Vagina (tissue), 2 donors: ENCODE measurements around the gene KRTAP4-16. TPM values are rescaled to one million over a fixed set of nuclear protein-coding genes. Genes with fewer than 3 reads are reported as not detected.

Experiments
- DNase-seq, 2 donors: peaks; one replicate each; pipeline ENCODE4 v3.0.0-alpha.2; 2017; ENCODE audit errors: extremely low spot score in 2 of 2
- H3K27ac ChIP-seq: fragments of 200-600 bp; sonication (generic); one replicate; pipeline ENCODE4 v1.5.1; 2019
- H3K27me3 ChIP-seq: fragments of 200-600 bp; sonication (generic); one replicate; pipeline ENCODE4 v1.5.1; 2019
- H3K36me3 ChIP-seq, 2 donors: fragments of 200-600 bp; sonication (generic); one replicate each; pipeline ENCODE4 v1.5.1; 2017 to 2019
- H3K4me1 ChIP-seq: fragments of 200-600 bp; sonication (generic); one replicate; pipeline ENCODE4 v1.5.1; 2019
- H3K4me3 ChIP-seq, 2 donors: fragments of 200-600 bp; sonication (generic); 1 replicate in 1 of 2; 2 replicates in 1 of 2; pipeline ENCODE4 v1.5.1; 2016 to 2019
- H3K9me3 ChIP-seq: fragments of 200-600 bp; sonication (generic); one replicate; pipeline ENCODE4 v1.5.1; 2019
- CTCF ChIP-seq, 3 experiments: fragments of 450-650 bp in 2 of 3; fragments of 200-600 bp in 1 of 3; sonication (generic) in 1 of 3; IDR thresholded peaks; one replicate each; pipeline ENCODE4 v1.5.1; 2017 to 2019; ENCODE audit warnings: antibody characterized with exemption in 3 of 3, mild to moderate bottlenecking in 2 of 3, moderate library complexity in 2 of 3
- POLR2A ChIP-seq, 2 donors: fragments of 450-650 bp; IDR thresholded peaks; one replicate each; pipeline ENCODE4 v1.6.1; 2017; ENCODE audit warnings: antibody characterized with exemption in 2 of 2, mild to moderate bottlenecking in 2 of 2, moderate library complexity in 2 of 2
- POLR2AphosphoS5 ChIP-seq, 2 donors: sonication (generic); formaldehyde crosslinking; IDR thresholded peaks; one replicate each; pipeline ENCODE4 v1.9.0; 2017; ENCODE audit warnings: antibody characterized with exemption in 2 of 2, mild to moderate bottlenecking in 2 of 2, low read depth in 1 of 2; ENCODE audit not compliant: insufficient read depth in 1 of 2
- intact Hi-C: fragments of 100-400 bp; cut with DNase I; formaldehyde crosslinking; loops from one replicate; pipeline ENCODE4 v1.15.1; 2023
- total RNA-seq: library from RNA; depleted of rRNA; stranded (reverse); fragments of >200 nt; gene quantifications from one replicate; pipeline ENCODE4 v1.2.3, GENCODE V29; 2016

The KRTAP4-16 gene
- total RNA-seq, 1 donor from 2014 or later = not detected

GRCh38 chr17:41054025-41054424, 48.0 kb downstream of the KRTAP4-16 start:
- Histone ChIP-seq H3K36me3 (no peaks in the 10 kb centered on the region), H3K4me1 (no peaks in the 10 kb centered on the region), H3K27ac (no peak overlapping the region), H3K9me3 (no peaks in the 10 kb centered on the region), H3K27me3 (no peaks in the 10 kb centered on the region), H3K4me3 (no peak overlapping the region)
- intact Hi-C loops = no loop called here
- TF ChIP-seq POLR2AphosphoS5 (IDR thresholded peaks at IDR 0.05; ENCODE audit: insufficient read depth in 1 of 2, low read depth in 1 of 2) (no peak), POLR2A (IDR thresholded peaks at IDR 0.05) (no peak), CTCF (IDR thresholded peaks at IDR 0.05) (no peak)
- no peak for DNase-seq

GRCh38 chr17:41052566-41052965, 49.4 kb downstream of the KRTAP4-16 start:
- H3K4me3 ChIP-seq = no peak overlapping the region
- no peaks in the 10 kb centered on the region for H3K27me3 ChIP-seq
- TF ChIP-seq CTCF (IDR thresholded peaks at IDR 0.05) (no peak), POLR2A (IDR thresholded peaks at IDR 0.05) (no peak), POLR2AphosphoS5 (IDR thresholded peaks at IDR 0.05; ENCODE audit: insufficient read depth in 1 of 2, low read depth in 1 of 2) (no peak)
- no peaks in the 10 kb centered on the region for H3K36me3 ChIP-seq
- intact Hi-C loops = no loop called here
- H3K4me1 ChIP-seq = no peaks in the 10 kb centered on the region
- DNase-seq = no peak
- H3K9me3 ChIP-seq = no peaks in the 10 kb centered on the region
- H3K27ac ChIP-seq = no peak overlapping the region

Other genes with a start within 250 kb of the KRTAP4-16 start
- gene KRT12, start 235.0 kb downstream of the KRTAP4-16 start, total RNA-seq = not detected
- not detected for gene KRT20, start 217.0 kb downstream of the KRTAP4-16 start, total RNA-seq
- gene KRT23, start 164.6 kb downstream of the KRTAP4-16 start, total RNA-seq = 0.98 TPM
- not detected for gene KRT39, start 135.3 kb downstream of the KRTAP4-16 start, total RNA-seq
- not detected for gene KRT40, start 117.9 kb downstream of the KRTAP4-16 start, total RNA-seq
- gene KRTAP3-3, start 108.0 kb downstream of the KRTAP4-16 start, total RNA-seq = not detected
- gene KRTAP3-2, start 102.3 kb downstream of the KRTAP4-16 start, total RNA-seq = not detected
- not detected for gene KRTAP3-1, start 93.1 kb downstream of the KRTAP4-16 start, total RNA-seq
- gene KRTAP1-5, start 75.0 kb downstream of the KRTAP4-16 start, total RNA-seq = not detected
- gene KRTAP1-4, start 72.0 kb downstream of the KRTAP4-16 start, total RNA-seq = not detected
- gene KRTAP1-3, start 67.3 kb downstream of the KRTAP4-16 start, total RNA-seq = not detected
- gene KRTAP1-1, start 60.8 kb downstream of the KRTAP4-16 start, total RNA-seq = not detected
- gene KRTAP2-1, start 54.9 kb downstream of the KRTAP4-16 start, total RNA-seq = not detected
- gene KRTAP2-2, start 47.0 kb downstream of the KRTAP4-16 start, total RNA-seq = not detected
- gene KRTAP2-3, start 42.1 kb downstream of the KRTAP4-16 start, total RNA-seq = not detected
- gene KRTAP2-4, start 36.3 kb downstream of the KRTAP4-16 start, total RNA-seq = not detected
- gene KRTAP4-7, start 18.1 kb downstream of the KRTAP4-16 start, total RNA-seq = not detected
- gene KRTAP4-8, start 4.1 kb downstream of the KRTAP4-16 start, total RNA-seq = not detected
- not detected for gene KRTAP4-9, start 3.2 kb upstream of the KRTAP4-16 start, total RNA-seq
- gene KRTAP4-11, start 16.2 kb upstream of the KRTAP4-16 start, total RNA-seq = not detected
- gene KRTAP4-12, start 22.0 kb upstream of the KRTAP4-16 start, total RNA-seq = not detected
- gene KRTAP4-6, start 38.3 kb upstream of the KRTAP4-16 start, total RNA-seq = not detected
- not detected for gene KRTAP4-5, start 47.6 kb upstream of the KRTAP4-16 start, total RNA-seq
- gene KRTAP4-4, start 58.5 kb upstream of the KRTAP4-16 start, total RNA-seq = not detected
- gene KRTAP4-3, start 66.0 kb upstream of the KRTAP4-16 start, total RNA-seq = not detected
- not detected for gene KRTAP4-2, start 76.0 kb upstream of the KRTAP4-16 start, total RNA-seq
- not detected for gene KRTAP4-1, start 82.7 kb upstream of the KRTAP4-16 start, total RNA-seq
- not detected for gene KRTAP9-1, start 87.7 kb upstream of the KRTAP4-16 start, total RNA-seq
- gene KRTAP9-2, start 124.4 kb upstream of the KRTAP4-16 start, total RNA-seq = not detected
- not detected for gene KRTAP9-3, start 130.2 kb upstream of the KRTAP4-16 start, total RNA-seq
- gene KRTAP9-8, start 135.8 kb upstream of the KRTAP4-16 start, total RNA-seq = not detected
- not detected for gene KRTAP9-4, start 147.5 kb upstream of the KRTAP4-16 start, total RNA-seq
- gene KRTAP9-9, start 153.2 kb upstream of the KRTAP4-16 start, total RNA-seq = not detected
- gene KRTAP9-6, start 163.2 kb upstream of the KRTAP4-16 start, total RNA-seq = not detected
- not detected for gene KRTAP9-7, start 173.5 kb upstream of the KRTAP4-16 start, total RNA-seq
- not detected for gene KRTAP29-1, start 200.6 kb upstream of the KRTAP4-16 start, total RNA-seq
- not detected for gene KRTAP16-1, start 207.1 kb upstream of the KRTAP4-16 start, total RNA-seq
- gene KRTAP17-1, start 213.5 kb upstream of the KRTAP4-16 start, total RNA-seq = not detected
- 1.5 TPM for gene KRT33A, start 248.6 kb upstream of the KRTAP4-16 start, total RNA-seq